ENCODE data around the gene KLHL8.

DNA sequence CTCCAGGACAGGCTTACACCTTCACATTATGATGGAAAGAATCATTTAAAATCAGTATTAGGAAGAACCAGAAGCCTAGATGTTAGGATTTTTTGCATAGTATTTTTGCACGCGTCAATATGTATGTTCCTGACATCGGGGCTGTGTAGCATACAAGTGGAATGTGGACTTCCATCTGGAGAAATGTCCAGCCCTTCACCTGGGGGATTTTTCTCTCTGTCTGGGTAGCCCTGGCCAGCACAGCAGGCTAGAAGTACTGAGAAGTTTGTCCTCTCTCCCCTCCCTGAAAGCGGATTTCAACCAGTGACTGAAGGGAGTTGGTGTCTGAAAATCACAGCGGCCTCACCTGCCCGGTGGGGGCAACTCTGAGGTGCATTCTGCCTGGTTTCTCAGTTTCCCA lies 10.4 kb upstream of the KLHL8 start:
- TF ChIP-seq, protein P1, sequence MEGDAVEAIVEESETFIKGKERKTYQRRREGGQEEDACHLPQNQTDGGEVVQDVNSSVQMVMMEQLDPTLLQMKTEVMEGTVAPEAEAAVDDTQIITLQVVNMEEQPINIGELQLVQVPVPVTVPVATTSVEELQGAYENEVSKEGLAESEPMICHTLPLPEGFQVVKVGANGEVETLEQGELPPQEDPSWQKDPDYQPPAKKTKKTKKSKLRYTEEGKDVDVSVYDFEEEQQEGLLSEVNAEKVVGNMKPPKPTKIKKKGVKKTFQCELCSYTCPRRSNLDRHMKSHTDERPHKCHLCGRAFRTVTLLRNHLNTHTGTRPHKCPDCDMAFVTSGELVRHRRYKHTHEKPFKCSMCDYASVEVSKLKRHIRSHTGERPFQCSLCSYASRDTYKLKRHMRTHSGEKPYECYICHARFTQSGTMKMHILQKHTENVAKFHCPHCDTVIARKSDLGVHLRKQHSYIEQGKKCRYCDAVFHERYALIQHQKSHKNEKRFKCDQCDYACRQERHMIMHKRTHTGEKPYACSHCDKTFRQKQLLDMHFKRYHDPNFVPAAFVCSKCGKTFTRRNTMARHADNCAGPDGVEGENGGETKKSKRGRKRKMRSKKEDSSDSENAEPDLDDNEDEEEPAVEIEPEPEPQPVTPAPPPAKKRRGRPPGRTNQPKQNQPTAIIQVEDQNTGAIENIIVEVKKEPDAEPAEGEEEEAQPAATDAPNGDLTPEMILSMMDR (IDR thresholded peaks at IDR 0.05), result no peak
- TF ChIP-seq POLR2A (IDR thresholded peaks at IDR 0.05), result no peak

All from transverse colon (tissue), 3 donors.